TTC549 (cell line): ENCODE measurements around the gene FBXO15.

Experiments
- FAIRE-seq: peaks from 2 replicates; lab custom pipeline; 2012; peaks lifted over from hg19 to GRCh38; lab: Jason Lieb, UNC

Gene FBXO15

DNA sequence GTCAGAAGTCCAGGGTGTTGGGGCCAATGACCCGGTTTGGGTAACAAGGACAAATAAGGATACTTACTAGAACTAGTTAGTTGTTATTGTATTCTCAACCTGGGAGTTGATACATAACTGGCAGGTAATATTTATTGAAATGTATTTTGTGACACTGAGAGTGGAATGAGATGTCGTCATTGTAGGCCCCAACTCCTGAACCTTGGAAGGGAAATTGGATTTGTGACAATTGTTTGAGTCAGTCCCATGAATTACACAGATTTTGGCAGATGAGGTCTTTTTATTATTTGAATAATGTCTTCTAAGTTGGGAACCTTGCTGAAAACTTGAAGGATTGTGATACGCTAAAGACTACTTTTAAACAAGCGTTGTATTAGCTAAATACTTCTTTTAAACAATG lies 5.7 kb upstream of the FBXO15 start:
- FAIRE-seq, result no peak

DNA sequence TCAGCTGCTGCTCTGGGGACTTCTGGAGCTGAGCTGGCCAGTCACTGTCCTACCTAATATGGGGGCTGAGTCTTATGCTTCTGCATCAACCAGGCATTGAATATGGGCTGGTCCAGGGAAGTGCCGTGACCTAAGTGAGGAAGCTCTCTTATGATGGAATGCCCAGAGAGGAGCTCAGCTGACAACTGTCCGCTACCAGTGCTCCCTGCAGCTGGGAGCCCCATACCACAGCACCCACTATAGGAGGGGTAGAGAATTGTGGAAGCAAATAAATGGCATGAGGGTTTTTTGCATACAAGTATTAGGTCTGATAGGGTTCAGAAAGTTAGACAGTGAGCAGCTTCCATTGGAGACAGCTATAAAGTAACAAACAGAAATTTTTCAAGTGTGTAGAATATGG lies 5.2 kb upstream of the FBXO15 start:
- no peak for FAIRE-seq

- FAIRE-seq, result no peak
These were observed 4.6 kb upstream of the FBXO15 start for GRCh38 chr18:74152270-74152669.

GRCh38 chr18:74149878-74150277 lies 2.2 kb upstream of the FBXO15 start:
- no peak for FAIRE-seq

- no peak for FAIRE-seq
These were observed 973 bp upstream of the FBXO15 start for GRCh38 chr18:74148543-74149070.

DNA sequence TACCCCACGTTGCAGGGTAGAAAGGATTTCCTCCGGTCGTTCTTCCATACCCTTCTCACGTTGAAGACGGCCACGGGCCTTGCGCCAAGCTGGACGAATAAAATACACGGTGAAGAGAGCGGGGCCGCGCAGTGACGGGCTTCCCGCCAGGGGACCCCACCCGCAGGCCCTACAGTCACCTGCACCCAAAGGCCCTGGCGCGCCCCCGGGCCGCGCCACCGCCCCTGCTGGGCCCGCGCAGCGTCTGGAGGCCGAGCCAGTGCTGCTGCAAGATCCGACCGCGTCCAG lies 199 bp downstream of the FBXO15 start:
- no peak for FAIRE-seq

DNA sequence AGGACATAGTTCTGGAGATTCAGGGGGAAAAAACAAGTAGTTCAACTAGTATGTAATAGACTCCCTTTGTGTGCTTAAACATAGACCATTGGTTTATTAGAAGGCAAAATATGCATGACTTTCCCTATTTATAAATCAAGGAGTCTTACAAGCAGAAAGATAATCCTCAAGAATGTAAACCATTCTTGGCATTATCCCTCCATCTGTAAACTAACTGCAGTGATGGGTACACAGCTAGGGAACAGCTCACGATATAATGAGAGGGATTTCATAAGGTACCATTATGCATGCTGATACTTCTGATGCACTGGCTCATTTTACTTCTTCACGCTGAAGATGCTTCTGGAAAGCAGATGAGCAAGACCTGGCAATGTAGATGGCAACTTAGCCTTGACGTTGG lies 878 bp downstream of the FBXO15 start:
- no peak for FAIRE-seq

GRCh38 chr18:74142252-74142651 lies 5.4 kb downstream of the FBXO15 start:
- no peak for FAIRE-seq

DNA sequence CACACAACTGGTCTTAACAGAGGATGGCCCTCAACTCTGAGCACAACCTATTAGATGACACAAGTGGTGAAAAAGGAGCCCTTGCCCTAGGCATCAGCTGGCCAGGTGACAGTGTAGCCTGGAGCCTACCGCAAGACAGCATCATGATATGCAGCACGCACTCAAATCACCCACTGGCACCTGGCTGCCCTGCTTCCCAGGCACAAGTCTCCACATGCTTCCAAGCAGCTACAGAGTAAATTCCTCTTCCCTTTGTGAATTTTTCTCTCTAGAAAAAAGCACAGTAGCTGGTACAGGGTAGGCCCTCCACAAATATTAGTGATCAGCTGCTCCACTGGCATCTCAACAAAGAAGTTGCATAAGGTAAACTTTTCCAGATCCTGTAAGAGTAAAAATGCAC lies 6.0 kb downstream of the FBXO15 start:
- FAIRE-seq, result no peak

GRCh38 chr18:74140582-74140981 lies 7.1 kb downstream of the FBXO15 start:
- no peak for FAIRE-seq

DNA sequence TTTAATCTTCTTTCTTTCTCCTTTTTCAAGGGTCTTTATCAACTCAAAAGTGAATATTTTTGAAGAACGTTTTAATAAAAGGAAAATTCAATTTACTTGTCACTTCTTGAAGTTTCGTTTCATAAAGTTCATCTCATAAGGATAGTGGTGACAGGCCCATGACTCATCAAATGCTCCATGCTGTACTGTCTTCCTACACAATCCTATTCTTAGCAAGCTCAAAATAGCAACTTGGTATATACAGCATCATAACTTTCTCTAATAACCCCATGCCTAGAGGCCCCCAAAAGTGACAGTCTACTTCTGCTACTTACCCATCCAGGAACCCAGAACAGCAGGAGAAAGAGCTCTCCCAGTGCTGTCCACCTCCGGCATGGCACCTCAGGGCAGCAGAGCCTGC lies 7.7 kb downstream of the FBXO15 start:
- FAIRE-seq, result no peak

- no peak for FAIRE-seq
These were observed 8.2 kb downstream of the FBXO15 start for GRCh38 chr18:74139411-74139810.

DNA sequence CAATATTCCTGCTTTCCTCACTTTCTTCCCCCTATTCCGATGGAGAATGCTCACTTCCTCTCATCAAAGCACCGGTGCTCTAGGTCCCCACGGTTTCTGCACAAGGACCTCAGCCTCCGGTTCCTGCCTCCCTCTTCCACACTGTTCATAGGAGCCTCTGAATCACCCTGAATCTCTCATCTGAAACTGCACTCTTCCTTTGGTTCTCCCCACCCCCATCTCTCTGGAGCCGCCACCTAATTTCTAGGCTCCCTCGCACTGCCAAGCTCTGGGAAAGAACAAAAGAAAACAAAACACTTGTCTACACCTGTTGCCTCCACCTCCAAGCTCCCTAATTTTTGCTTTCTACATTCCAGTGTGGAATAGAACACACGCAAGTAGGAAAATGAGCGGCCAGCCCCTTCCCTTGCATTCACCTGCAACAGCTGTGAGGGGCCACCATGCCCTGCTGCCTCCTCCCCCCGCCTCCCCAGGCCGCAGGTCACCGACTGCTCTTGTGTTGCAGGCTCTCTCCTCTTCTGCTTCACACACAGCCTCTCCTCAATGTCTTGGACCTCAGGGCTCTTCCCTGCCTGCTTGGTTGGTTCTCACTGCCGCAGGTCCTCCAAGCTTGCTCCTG lies 9.6 kb downstream of the FBXO15 start:
- no peak for FAIRE-seq

- no peak for FAIRE-seq
These were observed 15.4 kb downstream of the FBXO15 start for GRCh38 chr18:74132201-74132600.

DNA sequence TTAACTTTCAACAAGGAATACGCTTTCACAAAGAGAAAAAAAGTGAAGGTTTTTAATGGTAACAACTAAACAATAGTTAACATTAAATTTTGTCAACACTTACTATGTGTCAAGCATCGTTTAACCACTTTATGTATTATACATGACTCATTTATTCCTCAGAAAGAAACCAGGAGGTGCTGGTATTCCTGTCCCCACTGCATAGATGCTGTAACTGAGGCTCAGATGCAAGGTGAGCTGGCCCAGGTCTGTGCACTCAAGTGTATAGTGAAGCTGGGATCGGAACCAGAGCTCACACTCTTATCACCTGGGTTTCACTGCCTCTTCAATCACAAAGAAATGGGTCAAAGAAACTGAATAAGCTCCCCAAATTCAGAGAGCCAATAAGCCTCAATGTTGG lies 16.5 kb downstream of the FBXO15 start:
- FAIRE-seq, result no peak

DNA sequence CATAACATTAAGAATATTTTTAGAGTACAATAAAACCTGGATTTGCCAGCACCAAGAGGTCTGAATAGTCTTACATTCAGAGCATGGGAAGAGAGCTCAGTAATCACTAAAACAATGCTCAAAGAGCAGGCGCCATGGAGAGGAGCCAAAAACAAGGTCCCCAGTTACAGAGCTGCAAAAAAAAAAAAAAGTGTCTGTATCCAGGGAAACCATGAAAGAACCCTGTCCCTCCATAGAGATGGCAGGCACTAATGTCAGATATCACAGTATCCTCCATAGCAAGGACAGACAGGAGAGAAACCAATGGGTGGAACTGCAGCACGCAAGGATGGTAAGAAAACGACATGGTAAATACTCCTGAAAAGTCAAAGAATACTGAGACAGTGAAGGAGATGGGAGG lies 19.5 kb downstream of the FBXO15 start:
- FAIRE-seq, result no peak

- no peak for FAIRE-seq
These were observed 20.7 kb downstream of the FBXO15 start for GRCh38 chr18:74126684-74127655.

DNA sequence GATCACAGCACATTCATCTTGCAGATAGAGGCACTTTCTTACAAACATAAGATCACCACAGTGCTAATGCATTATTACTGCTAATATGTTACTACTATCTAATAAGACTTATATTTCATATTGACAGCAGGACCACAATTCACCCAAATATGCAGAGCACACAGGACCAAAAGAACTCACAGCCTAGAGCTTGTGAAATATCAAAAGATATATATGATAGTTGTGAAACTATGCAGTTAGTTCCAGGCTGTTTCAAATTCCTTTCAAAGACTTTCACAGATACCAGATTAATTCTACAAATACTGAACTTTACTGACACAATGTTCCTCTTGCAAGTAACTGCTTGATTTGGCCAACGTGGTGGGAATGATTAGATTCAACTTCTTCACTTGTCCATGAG lies 23.0 kb downstream of the FBXO15 start:
- no peak for FAIRE-seq

DNA sequence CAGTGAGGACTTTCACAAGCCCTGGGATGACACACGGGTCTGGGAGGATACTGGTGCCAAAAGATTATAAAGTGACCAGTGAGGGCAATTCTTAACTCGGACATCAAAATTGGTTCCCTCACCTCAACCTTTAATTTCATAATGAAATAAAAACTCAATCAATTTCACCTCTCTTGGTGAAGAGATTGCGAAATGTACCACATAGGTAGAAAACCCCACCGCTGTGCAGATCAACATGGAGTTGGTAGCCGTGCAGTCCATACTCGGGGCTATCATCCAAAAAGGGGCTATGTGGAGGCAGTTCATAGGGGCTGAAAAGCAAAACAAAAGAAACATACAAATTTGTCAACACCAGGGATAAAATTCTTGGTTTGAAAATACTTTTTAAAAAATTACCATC lies 24.4 kb downstream of the FBXO15 start:
- no peak for FAIRE-seq

DNA sequence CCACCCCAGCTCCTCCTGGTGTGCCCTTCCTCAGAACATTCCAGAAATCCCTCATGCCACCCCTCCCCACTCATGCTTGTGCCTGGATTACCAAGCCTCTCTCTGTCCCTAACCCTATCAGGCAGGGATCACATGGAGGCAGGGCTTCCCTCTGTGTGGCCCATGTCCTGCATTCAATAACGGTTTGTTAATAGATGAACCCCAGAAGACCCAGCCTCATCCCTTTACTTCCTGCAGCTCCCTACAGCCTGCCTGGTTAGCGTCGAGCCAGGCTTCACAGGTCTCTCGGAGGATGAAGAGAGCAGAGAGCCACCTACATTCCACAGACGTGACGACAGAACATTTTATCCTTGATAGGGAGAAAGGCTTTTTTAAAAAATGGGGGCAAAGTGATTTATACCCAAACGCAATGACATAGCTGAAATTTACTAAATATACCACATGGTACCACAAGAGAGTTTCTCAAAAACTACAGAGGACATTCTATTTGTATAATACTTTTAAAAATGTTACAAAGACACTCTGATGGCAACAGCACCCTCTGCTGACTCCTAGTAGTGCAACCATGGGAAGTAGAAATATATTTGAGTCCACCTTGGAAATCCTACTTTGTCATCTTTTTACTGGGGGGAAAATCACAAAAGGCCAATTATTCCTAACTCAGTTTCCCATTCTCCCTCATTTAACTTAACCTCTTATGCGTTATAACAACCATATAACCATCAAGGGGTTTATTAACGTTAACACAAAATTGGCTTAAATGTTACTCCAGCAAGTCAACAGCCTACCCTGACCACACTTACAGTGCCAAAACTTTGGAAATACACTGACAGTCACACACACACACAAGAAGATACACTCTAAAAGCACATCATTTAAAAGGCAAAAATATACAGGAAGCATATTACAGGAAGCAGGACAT lies 30.7 kb downstream of the FBXO15 start:
- FAIRE-seq, result peak; percentile 26

- no peak for FAIRE-seq
These were observed 32.6 kb downstream of the FBXO15 start for GRCh38 chr18:74115046-74115445.

- no peak for FAIRE-seq
These were observed 33.5 kb downstream of the FBXO15 start for GRCh38 chr18:74114116-74114515.

GRCh38 chr18:74113711-74114110 lies 33.9 kb downstream of the FBXO15 start:
- no peak for FAIRE-seq
